Esophagus muscularis mucosa (tissue), 4 donors: Measurements from ENCODE around the gene SIGLEC11.

Experiments
- CTCF ChIP-seq, 3 experiments: fragments of 200-600 bp in 2 of 3; fragments of 450-650 bp in 1 of 3; sonication (generic) in 2 of 3; IDR thresholded peaks; one replicate each; pipeline ENCODE4 v1.5.1; 2017 to 2019; ENCODE audit warnings: antibody characterized with exemption in 3 of 3, mild to moderate bottlenecking in 2 of 3, moderate library complexity in 1 of 3
- EP300 ChIP-seq: sonication (generic); formaldehyde crosslinking; IDR thresholded peaks from one replicate; pipeline ENCODE4 v1.6.1; 2017; ENCODE audit warnings: antibody characterized with exemption
- POLR2A ChIP-seq: fragments of 450-650 bp; IDR thresholded peaks from one replicate; pipeline ENCODE4 v1.6.1; 2017; ENCODE audit warnings: antibody characterized with exemption, moderate library complexity, mild to moderate bottlenecking, low read depth
- POLR2AphosphoS5 ChIP-seq, 2 donors: sonication (generic); formaldehyde crosslinking; IDR thresholded peaks; one replicate each; pipeline ENCODE4 v1.6.1; 2017; ENCODE audit warnings: antibody characterized with exemption in 2 of 2

GRCh38 chr19:49904136-49904535 lies 56.8 kb downstream of the SIGLEC11 start:
- no peak for TF ChIP-seq CTCF (IDR thresholded peaks at IDR 0.05)
- TF ChIP-seq POLR2A, result no peak
- TF ChIP-seq EP300, result no peak
- no peak for TF ChIP-seq POLR2AphosphoS5 (IDR thresholded peaks at IDR 0.05)
